BE2C (cell line): ENCODE data around the gene MEGF11.

Source experiments
- DNase-seq: peaks from one replicate; pipeline ENCODE4 v3.0.0-alpha.2; 2020
- H3K27me3 ChIP-seq: fragments of 250-450 bp; sonication (Bioruptor Pico); 2 replicates; pipeline ENCODE4 v1.5.1; 2020; ENCODE audit warnings: mild to moderate bottlenecking
- H3K36me3 ChIP-seq: fragments of 250-450 bp; sonication (Bioruptor Pico); 2 replicates; pipeline ENCODE4 v1.5.1; 2020; ENCODE audit warnings: mild to moderate bottlenecking
- H3K4me1 ChIP-seq: fragments of 250-450 bp; sonication (Bioruptor Pico); 2 replicates; pipeline ENCODE4 v1.5.1; 2020
- H3K4me3 ChIP-seq: 2 replicates; pipeline ENCODE4 v1.5.1; 2011; ENCODE audit warnings: low read depth, low read length
- H3K9me3 ChIP-seq: fragments of 250-450 bp; sonication (Bioruptor Pico); 2 replicates; pipeline ENCODE4 v1.5.1; 2020
- CTCF ChIP-seq: IDR thresholded peaks from 2 replicates; pipeline ENCODE4 v1.5.1; 2012; ENCODE audit warnings: mild to moderate bottlenecking, low read depth, low read length

The MEGF11 gene

GRCh38 chr15:65907661-65908060, 345.9 kb downstream of the MEGF11 start:
- no peak overlapping the region for H3K4me3 ChIP-seq
- no peaks in the 10 kb centered on the region; the same call in 1 of the 2 replicates for H3K36me3 ChIP-seq
- no peaks in the 10 kb centered on the region for H3K4me1 ChIP-seq
- no peaks in the 10 kb centered on the region for H3K9me3 ChIP-seq
- DNase-seq: no peak
- no peak for TF ChIP-seq CTCF
- H3K27me3 ChIP-seq: no peaks in the 10 kb centered on the region

GRCh38 chr15:65906396-65906795, 347.2 kb downstream of the MEGF11 start:
- H3K4me1 ChIP-seq: no peaks in the 10 kb centered on the region
- H3K36me3 ChIP-seq: no peaks in the 10 kb centered on the region; the same call in 1 of the 2 replicates
- no peaks in the 10 kb centered on the region for H3K27me3 ChIP-seq
- no peak overlapping the region for H3K4me3 ChIP-seq
- DNase-seq: no peak
- TF ChIP-seq CTCF: no peak
- H3K9me3 ChIP-seq: no peaks in the 10 kb centered on the region

GRCh38 chr15:65904301-65904700, 349.2 kb downstream of the MEGF11 start:
- DNase-seq: no peak
- Histone ChIP-seq H3K9me3 (no peaks in the 10 kb centered on the region), H3K27me3 (no peaks in the 10 kb centered on the region), H3K36me3 (peaks cover 4% of the 10 kb centered on the region), H3K4me1 (no peaks in the 10 kb centered on the region), H3K4me3 (no peak overlapping the region)
- no peak for TF ChIP-seq CTCF

- no peak for DNase-seq
- Histone ChIP-seq H3K27me3 (no peaks in the 10 kb centered on the region), H3K36me3 (peaks cover 6% of the 10 kb centered on the region), H3K4me1 (no peaks in the 10 kb centered on the region), H3K4me3 (no peak overlapping the region), H3K9me3 (no peaks in the 10 kb centered on the region)
- TF ChIP-seq CTCF: no peak
Observed at GRCh38 chr15:65903296-65904073, 350.1 kb downstream of the MEGF11 start.

GRCh38 chr15:65902373-65902772, 351.2 kb downstream of the MEGF11 start:
- TF ChIP-seq CTCF: no peak
- Histone ChIP-seq H3K27me3 (no peaks in the 10 kb centered on the region), H3K4me3 (no peak overlapping the region), H3K9me3 (no peaks in the 10 kb centered on the region), H3K36me3 (peaks cover 12% of the 10 kb centered on the region), H3K4me1 (no peaks in the 10 kb centered on the region)
- DNase-seq: no peak

- no peak for DNase-seq
- Histone ChIP-seq H3K36me3 (peaks cover 12% of the 10 kb centered on the region), H3K9me3 (no peaks in the 10 kb centered on the region), H3K4me1 (no peaks in the 10 kb centered on the region), H3K27me3 (no peaks in the 10 kb centered on the region), H3K4me3 (no peak overlapping the region)
- no peak for TF ChIP-seq CTCF
Observed at GRCh38 chr15:65901836-65902235, 351.7 kb downstream of the MEGF11 start.
